ENCODE results near the gene SPDYE2. TPM values are rescaled to one million over a fixed set of nuclear protein-coding genes. Genes with fewer than 3 reads are reported as not detected.
"Not testable (repeated sequence)": the region's sequence is repeated elsewhere in the genome, so short reads cannot be mapped to it uniquely, and the experiment has no call there.

Gene SPDYE2
- polyA plus RNA-seq, 1 of the 3 experiments (the other 2 are of a cell fraction) = not detected

- DNase-seq; H3K79me2 ChIP-seq (ENCODE audit: insufficient read depth); H3K27ac ChIP-seq (ENCODE audit: low read depth in 2 of 2, low read length in 1 of 2); H3K36me3 ChIP-seq (replicated peaks in 1 of 2; ENCODE audit: control insufficient read depth in 1 of 2, insufficient read depth in 2 of 2, low read length in 1 of 2); H2AFZ ChIP-seq (ENCODE audit: low read depth); H3K4me1 ChIP-seq (ENCODE audit: control insufficient read depth in 1 of 2, insufficient read depth in 2 of 2, low read depth in 1 of 2, low read length in 1 of 2); H3K9me2 ChIP-seq; CTCF ChIA-PET; H3K9ac ChIP-seq; H3K27me3 ChIP-seq (ENCODE audit: insufficient read depth); H3F3A ChIP-seq (replicated peaks; ENCODE audit: insufficient read depth); POLR2A ChIA-PET; H3K9me3 ChIP-seq; H4K20me1 ChIP-seq (ENCODE audit: insufficient read depth); H3K4me2 ChIP-seq; H3K4me3 ChIP-seq (ENCODE audit: low read depth in 2 of 2, low read length in 1 of 2): not testable (repeated sequence)
- peak; percentile 22; the same call in 1 of the 2 replicates for TF ChIP-seq FOSL2 (IDR thresholded peaks at IDR 0.05; ENCODE audit: borderline replicate concordance, low read depth)
- 40% methylated on average over 3 of the region's 6 CpGs for WGBS (ENCODE audit: low lambda C conversion rate)
Measured at GRCh38 chr7:102546353-102546752, 4.7 kb upstream of the SPDYE2 start.

- H3K4me3 ChIP-seq (ENCODE audit: low read depth in 2 of 2, low read length in 1 of 2); H3F3A ChIP-seq (replicated peaks; ENCODE audit: insufficient read depth); H3K9me2 ChIP-seq; H3K79me2 ChIP-seq (ENCODE audit: insufficient read depth); H3K9me3 ChIP-seq; POLR2A ChIA-PET; H2AFZ ChIP-seq (ENCODE audit: low read depth); H4K20me1 ChIP-seq (ENCODE audit: insufficient read depth); H3K27ac ChIP-seq (ENCODE audit: low read depth in 2 of 2, low read length in 1 of 2); DNase-seq; CTCF ChIA-PET; H3K4me2 ChIP-seq; H3K36me3 ChIP-seq (replicated peaks in 1 of 2; ENCODE audit: control insufficient read depth in 1 of 2, insufficient read depth in 2 of 2, low read length in 1 of 2); H3K9ac ChIP-seq; H3K27me3 ChIP-seq (ENCODE audit: insufficient read depth); H3K4me1 ChIP-seq (ENCODE audit: control insufficient read depth in 1 of 2, insufficient read depth in 2 of 2, low read depth in 1 of 2, low read length in 1 of 2): not testable (repeated sequence)
- WGBS (ENCODE audit: low lambda C conversion rate) = 80% methylated on average over 1 of the region's 11 CpGs
Measured at GRCh38 chr7:102568620-102569019, 17.6 kb downstream of the SPDYE2 start.

GRCh38 chr7:102572261-102573239 lies 21.5 kb downstream of the SPDYE2 start, which contains the start of gene POLR2J3:
POLR2J3 (minus strand) TSS chr7:102572583; CDS start chr7:102572521, 62 bp downstream.
- DNase-seq; H3K27me3 ChIP-seq (ENCODE audit: insufficient read depth); H3K4me1 ChIP-seq (ENCODE audit: control insufficient read depth in 1 of 2, insufficient read depth in 2 of 2, low read depth in 1 of 2, low read length in 1 of 2); POLR2A ChIA-PET; H3K36me3 ChIP-seq (replicated peaks in 1 of 2; ENCODE audit: control insufficient read depth in 1 of 2, insufficient read depth in 2 of 2, low read length in 1 of 2); H4K20me1 ChIP-seq (ENCODE audit: insufficient read depth); H3K9me2 ChIP-seq; CTCF ChIA-PET; H3K9me3 ChIP-seq; H3F3A ChIP-seq (replicated peaks; ENCODE audit: insufficient read depth); H3K79me2 ChIP-seq (ENCODE audit: insufficient read depth): not testable (repeated sequence)
- under 1% methylated on average over 52 of the region's 64 CpGs for WGBS (ENCODE audit: low lambda C conversion rate)
- peak within 1 kb of the TSS; percentile 79 for H3K9ac ChIP-seq
- peak within 1 kb of the TSS; percentile 91 for H2AFZ ChIP-seq (ENCODE audit: low read depth)
- peak within 1 kb of the TSS; percentile 60 to 97 for H3K4me3 ChIP-seq (ENCODE audit: low read depth in 2 of 2, low read length in 1 of 2)
- H3K27ac ChIP-seq (ENCODE audit: low read depth in 2 of 2, low read length in 1 of 2) = peak within 1 kb of the TSS; percentile 61 to 64; a peak in 3 of 4 replicates
- TF ChIP-seq SIN3A (IDR thresholded peaks at IDR 0.05; ENCODE audit: borderline replicate concordance, low read depth, low read length) (peak; percentile 44; the same call in 1 of the 2 replicates), MXI1 (IDR thresholded peaks at IDR 0.05; ENCODE audit: low read depth, low read length) (0 out of 2 replicates have a peak, but pooled peaks have one; percentile 54), TAF1 (IDR thresholded peaks at IDR 0.05; ENCODE audit: borderline replicate concordance, low read depth, low read length) (peak; percentile 72; the same call in 1 of the 2 replicates), CTCF (IDR thresholded peaks at IDR 0.05) (peak; percentile 62), POLR2AphosphoS5 (IDR thresholded peaks at IDR 0.05; ENCODE audit: low read depth, low read length) (peak; percentile 39; the same call in 1 of the 2 replicates), EP300 (IDR thresholded peaks at IDR 0.05; ENCODE audit: borderline replicate concordance in 1 of 2, low read depth in 1 of 2, low read length in 1 of 2) (0 out of 4 replicates have a peak, but pooled peaks of 1 of the 2 experiments have one; percentile 11), ELF1 (IDR thresholded peaks at IDR 0.05) (peak; percentile 72), GABPA (IDR thresholded peaks at IDR 0.05; ENCODE audit: low read depth) (peak; percentile 76), NRF1 (IDR thresholded peaks at IDR 0.05; ENCODE audit: low read depth, low read length) (peak; percentile 67)
- TF ChIP-seq, protein P1, sequence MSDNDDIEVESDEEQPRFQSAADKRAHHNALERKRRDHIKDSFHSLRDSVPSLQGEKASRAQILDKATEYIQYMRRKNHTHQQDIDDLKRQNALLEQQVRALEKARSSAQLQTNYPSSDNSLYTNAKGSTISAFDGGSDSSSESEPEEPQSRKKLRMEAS (IDR thresholded peaks at IDR 0.05; ENCODE audit: low read depth) = 0 out of 2 replicates have a peak, but pooled peaks have one; percentile 17
- peak within 1 kb of the TSS; percentile 78 for H3K4me2 ChIP-seq

DNA sequence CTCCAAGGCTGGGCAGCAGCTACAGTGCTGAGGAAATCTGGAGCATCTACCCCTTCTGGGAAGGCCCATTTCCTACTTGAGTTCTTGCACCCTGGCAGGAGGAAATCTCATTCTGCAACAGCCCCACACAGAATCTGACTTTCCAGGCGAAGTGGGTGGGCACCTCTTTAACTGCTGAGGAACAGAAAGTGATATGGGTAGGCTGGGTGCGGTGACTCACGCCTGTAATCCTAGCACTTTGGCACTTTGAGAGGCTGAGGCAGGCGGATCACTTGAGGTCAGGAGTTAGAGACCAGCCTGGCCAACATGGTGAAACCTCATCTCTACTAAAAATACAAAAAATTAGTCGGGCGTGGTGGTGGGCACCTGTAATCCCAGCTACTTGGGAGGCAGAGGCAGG lies 23.6 kb downstream of the SPDYE2 start:
- CTCF ChIA-PET; H3F3A ChIP-seq (replicated peaks; ENCODE audit: insufficient read depth); H3K4me2 ChIP-seq; DNase-seq; H3K27me3 ChIP-seq (ENCODE audit: insufficient read depth); H3K27ac ChIP-seq (ENCODE audit: low read depth in 2 of 2, low read length in 1 of 2); H4K20me1 ChIP-seq (ENCODE audit: insufficient read depth); H3K4me3 ChIP-seq (ENCODE audit: low read depth in 2 of 2, low read length in 1 of 2); H3K36me3 ChIP-seq (replicated peaks in 1 of 2; ENCODE audit: control insufficient read depth in 1 of 2, insufficient read depth in 2 of 2, low read length in 1 of 2); H2AFZ ChIP-seq (ENCODE audit: low read depth); H3K79me2 ChIP-seq (ENCODE audit: insufficient read depth); POLR2A ChIA-PET; H3K9ac ChIP-seq; H3K9me3 ChIP-seq; H3K9me2 ChIP-seq; H3K4me1 ChIP-seq (ENCODE audit: control insufficient read depth in 1 of 2, insufficient read depth in 2 of 2, low read depth in 1 of 2, low read length in 1 of 2): not testable (repeated sequence)
- WGBS (ENCODE audit: low lambda C conversion rate) = no CpG with 5 or more reads among the region's 6 CpGs

Data from SK-N-SH (cell line).